Endothelial cell of hepatic sinusoid (primary cell): ENCODE results near the gene R3HDML.

Experiments
- in situ Hi-C: cut with HindIII; loops from 2 replicates; pipeline ENCODE4 v1.10.0; 2017; ENCODE audit warnings: low sequenced_read_pairs

The R3HDML gene

GRCh38 chr20:44395461-44396340 is 58.9 kb downstream of the R3HDML start:
- in situ Hi-C loops, result loop anchor here (5.0 to 25.0 kb wide), 2 partner anchors 72 to 142 kb away; no protein-coding TSS in a partner anchor

- in situ Hi-C loops, result loop anchor here (5.0 to 25.0 kb wide), 2 partner anchors 71 to 141 kb away; no protein-coding TSS in a partner anchor
Measured at GRCh38 chr20:44396369-44397130, 59.7 kb downstream of the R3HDML start.

GRCh38 chr20:44398335-44398734 is 61.5 kb downstream of the R3HDML start:
- in situ Hi-C loops, result loop anchor here (5.0 to 25.0 kb wide), 2 partner anchors 69 to 139 kb away; no protein-coding TSS in a partner anchor

GRCh38 chr20:44399446-44399845 is 62.6 kb downstream of the R3HDML start:
- in situ Hi-C loops, result loop anchor here (5.0 to 25.0 kb wide), 2 partner anchors 68 to 138 kb away; no protein-coding TSS in a partner anchor

- in situ Hi-C loops, result no loop called here
Measured at GRCh38 chr20:44400671-44400969, 63.8 kb downstream of the R3HDML start.
